Measurements from ENCODE around the gene HNRNPH3.
A peak's percentile ranks its signal among the peaks of the same experiment; 100 is the strongest.

Gene HNRNPH3

DNA sequence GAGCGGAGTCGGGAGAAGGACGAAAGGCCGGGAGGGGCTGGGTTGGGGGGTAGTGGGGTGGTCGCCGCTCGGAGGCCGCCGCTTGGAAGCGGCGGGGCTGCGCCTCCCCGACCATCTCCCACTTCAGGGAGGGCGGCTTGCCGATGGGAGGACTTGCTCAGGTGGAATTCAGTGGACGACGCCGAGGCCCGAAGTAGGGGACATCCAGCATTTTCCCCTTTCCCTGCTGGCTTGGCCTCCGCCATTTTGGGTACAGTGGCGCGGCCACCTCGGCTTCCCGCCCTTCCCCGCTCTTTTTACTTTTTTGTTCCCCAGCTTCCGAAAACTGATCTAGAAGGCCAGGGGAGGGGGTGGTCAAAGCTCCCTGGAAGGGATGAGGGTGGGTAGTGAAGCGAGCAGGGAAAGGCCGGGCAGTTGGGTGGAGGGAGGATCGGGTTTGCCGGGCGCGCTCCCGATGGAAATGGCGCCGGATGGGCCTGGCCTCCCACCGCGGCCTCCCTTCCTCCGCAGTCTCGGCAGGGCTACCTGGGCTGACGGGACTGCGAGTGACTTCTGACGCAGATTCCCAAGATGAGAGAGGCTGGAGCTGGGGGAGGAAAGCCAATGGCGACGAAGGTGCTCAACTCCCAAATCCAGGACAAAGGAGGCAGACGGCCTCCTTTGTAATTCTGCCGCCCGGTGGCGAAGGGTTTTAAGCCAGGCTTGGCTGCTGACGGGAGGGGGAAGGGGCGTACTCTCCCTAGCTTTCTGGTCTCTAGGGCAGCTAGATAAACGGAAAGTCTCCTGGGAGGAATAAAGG lies 594 bp downstream of the HNRNPH3 start, which contains the start of gene PBLD:
TSS of gene PBLD (minus strand) at position 670 of the 799 bp plus-strand sequence. CDS start 26,084 bp downstream, outside the sequence.
- DNase-seq = peak; percentile 26

DNA sequence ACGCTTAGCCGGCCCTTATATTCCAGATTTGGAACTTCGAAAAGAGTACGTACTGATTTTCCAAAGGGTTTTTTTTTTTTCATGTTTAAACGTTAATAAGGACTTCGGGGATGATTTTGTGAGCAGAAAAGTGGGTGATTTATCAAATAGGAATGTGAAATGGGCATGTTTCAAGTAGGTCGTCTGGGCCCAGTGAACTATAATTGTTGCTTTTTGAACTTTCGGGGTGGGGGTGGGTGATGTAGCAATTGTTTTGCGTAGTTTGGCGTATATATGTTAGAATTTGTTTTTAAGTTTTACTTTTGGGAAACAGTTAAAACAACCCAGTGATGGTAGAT lies 1.2 kb downstream of the HNRNPH3 start:
- DNase-seq = no peak

DNA sequence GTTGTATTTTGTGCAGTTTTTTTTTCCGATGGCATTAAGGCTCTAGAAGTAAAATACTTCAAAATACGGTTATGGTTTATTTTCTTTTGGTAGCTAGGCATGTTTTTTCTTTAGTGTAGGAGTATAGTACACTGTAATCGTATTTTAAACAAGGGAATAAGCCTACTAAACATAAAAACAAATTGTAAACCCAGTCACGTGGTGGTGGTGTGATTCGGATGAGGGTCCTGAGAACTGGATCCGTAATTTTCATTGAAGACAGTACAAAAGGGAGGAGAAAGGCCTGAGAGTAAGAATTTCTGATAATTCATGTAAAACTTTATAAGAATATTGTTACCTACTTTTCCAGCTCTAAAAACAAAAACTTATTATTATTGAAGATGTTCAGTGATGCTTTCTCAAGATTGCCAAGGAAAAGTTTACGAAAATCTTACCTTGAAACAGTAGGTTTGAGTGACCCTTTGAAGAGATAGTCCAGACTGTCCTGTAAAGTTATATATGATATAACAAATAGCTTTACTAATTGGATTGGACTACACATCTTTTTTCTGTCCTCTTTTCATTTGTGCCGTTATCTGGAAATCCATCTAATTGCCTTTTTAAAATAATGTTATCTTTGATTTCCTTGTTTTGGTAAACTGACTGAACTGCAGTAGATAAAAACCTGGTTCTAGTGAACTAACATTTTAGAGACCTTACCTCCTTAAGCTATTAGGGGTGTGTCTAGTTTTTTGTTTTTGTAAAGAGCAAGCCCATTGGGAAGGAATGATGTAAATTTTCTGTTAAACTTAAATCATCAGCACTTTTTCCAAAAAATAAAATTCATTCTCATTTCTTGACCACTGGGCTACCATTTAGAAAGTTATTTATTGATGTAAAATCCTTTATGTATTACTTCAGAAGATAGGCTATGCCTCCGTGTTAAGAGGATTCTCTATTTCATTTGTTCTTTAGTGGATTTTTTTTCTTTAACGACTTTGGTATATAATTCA lies 1.9 kb downstream of the HNRNPH3 start:
- DNase-seq = no peak

DNA sequence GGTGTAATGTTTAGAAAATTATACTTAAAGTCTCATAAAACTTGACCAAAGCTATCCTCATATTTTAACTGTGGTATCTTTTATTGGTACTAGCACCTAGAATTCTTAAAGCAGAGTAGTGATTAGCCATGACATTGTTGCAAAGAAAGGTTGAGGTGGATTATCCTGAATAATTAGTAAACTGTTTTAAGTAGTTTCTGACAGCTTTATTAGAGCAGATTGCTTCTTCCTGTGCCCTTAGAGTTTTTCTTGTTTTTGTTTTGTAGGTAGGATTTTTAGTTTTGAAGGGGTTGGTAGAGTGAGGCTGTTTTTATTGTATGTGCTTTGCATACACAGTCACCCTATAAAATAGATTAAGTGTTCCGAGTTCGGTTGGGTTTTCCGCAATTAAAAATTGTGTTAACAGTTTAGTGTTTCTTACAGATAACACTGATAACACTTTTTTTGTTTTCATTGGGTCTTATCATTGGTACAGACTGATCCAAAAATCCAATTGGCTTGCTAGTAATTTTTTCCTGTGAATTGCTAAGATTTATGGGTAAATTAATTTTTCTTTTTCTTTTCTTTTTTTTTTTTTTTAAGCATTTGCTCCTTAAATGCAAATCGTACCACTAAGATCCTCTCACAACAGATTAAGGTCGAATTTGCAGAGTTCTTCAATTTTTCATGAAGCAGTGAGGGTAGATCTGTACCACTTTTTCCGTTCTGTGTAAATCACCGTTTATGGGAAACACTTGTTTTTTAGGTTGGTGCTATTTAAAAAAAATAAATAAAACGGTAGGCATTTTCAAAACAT lies 3.0 kb downstream of the HNRNPH3 start:
- no peak for DNase-seq

DNA sequence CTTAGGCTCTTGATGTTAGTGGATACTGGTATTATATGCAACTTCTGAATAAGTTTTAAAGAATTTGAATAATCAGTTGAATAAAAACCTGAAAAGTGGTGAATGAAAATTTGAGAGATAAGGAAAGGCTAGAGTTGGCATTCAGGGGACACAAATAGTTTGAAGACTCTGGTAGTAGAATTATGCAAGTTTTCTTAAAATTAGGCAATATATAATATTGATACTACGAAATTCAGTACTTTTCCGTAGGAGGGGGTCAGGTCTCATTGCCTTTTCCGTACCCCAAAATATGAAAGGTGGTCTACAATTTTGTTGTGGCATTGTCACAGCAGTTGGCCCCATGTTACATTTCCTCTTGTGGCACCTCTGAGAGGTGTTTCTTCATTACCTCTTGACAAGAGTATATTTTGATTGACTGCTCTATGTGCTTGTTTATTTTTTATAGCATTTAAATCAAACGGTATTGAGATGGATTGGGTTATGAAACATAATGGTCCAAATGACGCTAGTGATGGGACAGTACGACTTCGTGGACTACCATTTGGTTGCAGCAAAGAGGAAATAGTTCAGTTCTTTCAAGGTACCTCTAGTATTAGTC lies 5.0 kb downstream of the HNRNPH3 start:
- DNase-seq = no peak

DNA sequence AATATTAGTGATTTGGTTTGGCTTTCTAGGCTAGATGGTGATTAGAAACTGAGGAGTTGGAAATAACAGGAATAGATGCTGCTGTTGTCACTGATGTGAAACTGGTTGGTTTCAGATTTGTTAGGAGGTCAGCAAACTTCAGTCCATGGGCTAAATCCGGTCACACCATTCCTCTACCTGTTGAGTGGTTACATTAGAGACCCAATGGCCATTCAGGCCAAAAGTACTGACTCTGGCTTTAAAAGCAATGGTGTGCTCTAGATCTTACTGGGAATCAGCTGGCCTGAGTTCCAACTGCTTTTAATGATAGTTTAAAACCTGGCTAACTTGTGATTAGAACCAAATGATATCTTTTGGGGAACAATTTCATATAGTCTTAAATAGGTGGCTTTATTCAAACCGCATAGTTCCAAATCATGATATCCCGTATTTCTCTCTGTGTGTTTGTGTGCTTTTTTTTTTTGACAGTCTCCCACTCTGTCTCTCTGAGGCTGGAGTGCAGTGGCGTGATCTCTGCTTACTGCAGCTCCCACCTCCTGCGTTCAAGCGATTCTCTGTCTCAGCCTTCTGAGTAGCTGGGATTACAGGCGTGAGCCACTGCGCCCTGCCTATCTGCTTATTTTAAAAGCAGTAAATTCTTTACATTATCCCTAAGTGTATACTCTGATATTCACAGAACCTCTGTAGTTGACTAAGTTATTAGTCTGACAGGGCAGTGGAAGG lies 8.7 kb downstream of the HNRNPH3 start:
- no peak for DNase-seq

DNA sequence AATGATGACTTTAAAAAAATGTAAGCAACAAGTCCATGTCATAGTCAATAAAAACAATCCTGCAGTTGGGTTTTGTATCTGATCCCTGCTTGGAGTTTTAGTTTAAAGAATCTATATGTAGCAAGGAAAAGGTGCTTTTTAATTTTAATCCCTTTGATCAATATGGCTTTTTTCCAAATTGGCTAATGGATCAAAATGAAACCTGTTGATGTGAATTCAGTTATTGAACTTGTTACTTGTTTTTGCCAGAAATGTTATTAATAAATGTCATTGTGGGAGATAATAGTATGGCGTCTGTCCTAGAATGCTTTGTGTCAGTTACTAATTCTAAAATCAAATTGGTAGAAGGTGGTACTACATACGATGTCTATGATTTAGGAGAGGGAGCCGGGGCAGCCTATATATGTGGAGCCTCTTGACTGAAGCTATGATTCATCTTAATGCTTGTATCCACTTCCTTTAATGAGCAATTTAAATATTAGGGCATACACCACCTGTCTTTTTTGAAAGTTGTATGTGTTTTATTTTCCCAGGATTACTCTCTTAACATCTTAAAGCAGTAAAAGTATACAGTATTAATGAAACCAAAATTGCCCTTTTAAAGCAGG lies 11.1 kb downstream of the HNRNPH3 start:
- DNase-seq = no peak

DNA sequence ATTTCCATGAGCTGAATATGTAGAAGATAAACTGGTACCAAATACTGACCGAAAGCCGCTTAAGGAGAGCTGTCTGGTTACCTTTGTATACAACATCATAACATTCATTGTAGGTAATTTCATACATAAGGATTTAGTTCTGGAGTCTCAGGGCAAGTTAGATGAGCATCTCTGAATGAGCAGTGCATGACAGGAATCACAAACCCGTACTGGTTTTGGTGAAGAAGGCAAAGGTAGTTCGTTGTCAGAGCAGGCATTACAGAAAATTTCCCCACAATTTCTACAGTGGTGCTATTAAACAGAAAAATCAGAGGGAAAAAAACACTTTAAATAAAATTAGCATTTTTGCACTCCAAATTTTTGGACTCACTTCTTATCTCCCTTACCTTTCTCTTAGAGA lies 13.8 kb downstream of the HNRNPH3 start:
- DNase-seq = no peak

DNA sequence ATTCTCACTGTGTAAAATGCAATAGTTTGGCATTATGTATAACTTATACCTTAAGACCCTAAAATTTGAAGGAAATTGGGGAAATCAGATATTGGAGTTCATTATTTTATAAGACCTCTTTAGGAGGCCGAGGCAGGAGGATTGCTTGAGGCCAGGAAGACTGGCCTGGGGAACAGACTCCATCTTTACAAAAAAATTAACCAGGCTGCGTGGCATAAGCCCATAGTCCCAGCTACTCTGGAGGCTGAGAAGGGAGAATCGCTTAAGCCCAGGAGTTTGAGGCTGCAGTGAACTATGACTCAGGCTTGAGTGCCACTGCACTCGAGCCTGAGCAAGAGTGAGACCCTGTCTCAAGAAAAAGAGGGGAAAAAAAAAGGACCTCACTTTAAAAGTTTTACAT lies 14.9 kb downstream of the HNRNPH3 start:
- DNase-seq = no peak

DNA sequence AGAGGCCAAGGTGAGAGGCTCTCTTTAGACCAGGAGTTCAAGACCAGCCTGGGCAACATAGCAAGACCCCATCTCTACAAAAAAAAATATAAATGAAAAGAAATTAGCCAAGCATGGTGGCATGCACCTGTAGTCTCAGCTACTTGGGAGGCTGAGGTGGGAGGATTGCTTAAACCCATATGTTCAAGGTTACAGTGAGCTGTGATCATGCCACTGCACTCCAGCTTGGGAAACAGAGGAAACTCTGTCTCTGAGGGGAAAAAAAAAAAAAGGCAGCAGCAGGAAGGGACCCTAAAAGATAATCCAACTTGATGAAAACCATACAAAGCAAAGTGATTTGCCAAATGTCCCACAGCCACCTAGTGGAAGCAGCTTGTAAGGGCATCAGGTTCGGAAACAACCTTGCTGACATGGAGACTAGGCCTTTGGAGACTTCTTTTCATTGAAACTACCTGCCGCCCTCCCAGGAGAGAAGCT lies 16.4 kb downstream of the HNRNPH3 start:
- DNase-seq = no peak

DNA sequence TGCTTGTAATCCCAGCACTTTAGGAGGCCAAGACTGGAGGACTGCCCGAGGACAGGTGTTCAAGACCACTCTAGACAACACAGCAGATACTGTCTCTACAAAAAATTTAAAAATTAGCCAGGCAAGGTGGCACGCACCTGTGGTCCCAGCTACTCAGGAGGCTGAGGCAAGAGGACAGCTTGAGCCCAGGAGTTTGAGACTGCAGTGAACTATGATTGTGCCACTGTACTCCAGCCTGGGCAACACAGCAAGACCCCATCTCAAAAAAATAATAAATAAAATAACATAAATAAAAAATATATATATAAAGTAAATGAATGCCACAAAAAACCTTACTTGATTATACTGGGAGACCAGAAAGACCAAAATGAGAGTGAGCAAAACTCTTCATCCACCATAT lies 21.7 kb downstream of the HNRNPH3 start:
- DNase-seq = no peak

DNA sequence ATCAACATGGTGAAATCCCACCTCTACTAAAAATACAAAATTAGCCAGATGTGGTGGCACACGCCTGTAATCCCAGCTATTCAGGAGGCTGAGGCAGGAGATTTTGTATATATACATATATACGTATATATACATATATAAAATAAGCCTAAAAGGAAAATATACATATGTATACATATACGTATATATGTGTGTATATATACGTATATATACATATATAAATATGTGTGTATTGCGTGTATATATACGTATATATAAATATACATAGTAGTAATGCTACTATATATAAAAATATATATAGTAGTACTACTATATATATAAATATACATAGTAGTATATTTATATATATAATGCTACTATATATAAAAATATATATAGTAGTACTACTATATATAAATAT lies 27.3 kb downstream of the HNRNPH3 start:
- no peak for DNase-seq

DNA sequence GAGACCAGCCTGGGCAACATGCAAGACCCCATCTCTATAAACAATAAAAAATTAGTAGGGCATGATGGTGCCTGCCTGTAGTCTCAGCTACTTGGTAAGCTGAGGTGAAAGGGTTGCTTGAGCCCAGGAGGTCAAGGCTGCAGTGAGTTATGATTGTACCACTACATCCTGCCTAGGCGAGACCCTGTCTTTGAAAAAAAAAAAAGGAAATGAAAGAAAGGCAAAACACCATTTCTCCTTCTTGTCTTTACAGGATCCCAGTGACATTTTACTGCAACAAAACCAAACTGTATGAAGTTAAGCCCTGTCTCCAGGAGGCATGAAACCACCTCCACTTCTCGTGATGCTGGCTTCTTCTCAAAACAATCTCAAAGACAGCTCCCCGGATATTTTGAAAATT lies 30.7 kb downstream of the HNRNPH3 start:
- no peak for DNase-seq

DNA sequence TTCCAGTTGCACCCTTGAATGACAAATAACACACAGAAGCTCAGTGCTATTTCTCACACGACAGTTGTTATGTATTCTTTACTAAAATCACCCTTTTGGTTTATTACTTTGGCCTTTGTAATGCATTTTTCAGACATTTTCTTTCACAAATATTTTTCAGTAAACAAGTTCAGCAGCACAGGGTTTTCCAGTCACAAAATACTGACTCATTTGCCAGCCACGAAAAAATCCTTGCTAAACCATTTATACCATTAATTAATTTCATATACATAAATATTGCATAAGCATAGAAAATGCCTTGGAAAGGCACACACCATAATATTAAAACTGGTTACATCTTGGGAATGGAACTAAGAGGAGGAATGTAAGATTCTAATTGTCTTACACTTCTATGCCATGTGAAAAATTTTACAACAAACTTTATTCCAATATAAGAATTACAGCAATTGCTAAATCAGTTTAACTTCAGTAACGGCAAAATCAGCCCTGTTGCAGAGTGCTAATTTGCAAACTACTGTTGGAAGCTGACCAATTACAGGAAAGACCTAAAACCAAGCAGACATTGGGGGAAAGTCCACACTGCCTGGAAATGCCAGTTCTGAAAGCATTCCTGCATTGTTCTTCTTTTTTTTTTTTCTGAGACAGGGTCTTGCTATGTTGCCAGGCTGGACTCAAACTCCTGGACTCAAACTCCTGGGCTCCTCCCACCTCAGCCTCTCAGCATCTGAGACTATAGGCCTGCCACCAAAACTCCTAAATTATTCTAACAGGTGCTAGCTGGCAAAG lies 32.4 kb downstream of the HNRNPH3 start:
- no peak for DNase-seq

DNA sequence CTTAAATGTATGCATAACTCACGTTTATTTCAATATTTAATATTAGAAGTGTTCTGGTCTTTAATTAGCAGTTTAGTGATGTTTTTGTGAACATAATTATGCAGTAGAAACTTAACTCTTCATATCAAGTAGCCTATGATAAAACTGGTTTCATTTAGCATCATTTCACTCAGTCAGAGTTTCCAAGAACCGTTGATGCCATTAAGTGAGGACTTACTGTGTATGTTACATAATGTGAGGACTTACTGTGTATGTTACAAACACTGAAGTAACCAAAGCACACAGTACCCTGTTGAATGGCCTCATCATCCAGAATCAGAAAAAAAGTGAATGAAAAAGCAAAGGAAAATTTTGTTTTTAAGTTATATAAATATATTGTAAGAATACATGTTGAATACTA lies 33.7 kb downstream of the HNRNPH3 start:
- no peak for DNase-seq

DNA sequence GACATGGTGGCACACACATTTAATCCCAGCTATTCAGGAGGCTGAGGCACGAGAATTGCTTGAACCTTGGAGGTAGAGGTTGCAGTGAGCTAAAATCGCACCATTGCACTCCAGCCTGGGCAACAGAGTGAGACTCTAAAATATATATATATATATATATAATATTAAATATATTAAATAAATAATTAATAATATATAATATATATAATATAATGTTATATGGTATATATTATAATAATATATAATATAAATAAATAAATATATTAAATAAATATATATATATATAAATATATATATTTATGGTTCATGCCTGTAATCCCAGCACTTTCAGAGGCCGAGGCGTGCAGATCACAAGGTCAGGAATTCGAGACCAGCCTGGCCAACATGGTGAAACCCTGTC lies 34.7 kb downstream of the HNRNPH3 start:
- DNase-seq = no peak

DNA sequence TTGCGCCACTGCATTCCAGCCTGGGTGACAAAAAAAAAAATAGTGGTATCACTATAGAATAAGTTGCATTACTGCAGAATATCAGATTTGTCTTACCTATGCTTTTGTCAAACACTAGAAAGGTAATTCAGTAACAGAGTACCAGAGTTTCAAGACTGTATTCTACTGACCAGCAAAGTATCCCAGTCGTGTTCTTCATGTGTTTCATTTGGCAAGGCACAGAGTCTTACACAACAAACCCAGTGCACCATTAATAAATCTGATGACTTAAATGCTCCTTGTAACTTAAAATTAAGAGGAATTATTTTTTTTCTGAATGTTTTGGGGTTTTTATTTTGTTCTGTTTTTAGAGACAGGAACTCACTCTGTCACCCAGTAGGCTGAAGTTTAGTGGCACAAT lies 35.3 kb downstream of the HNRNPH3 start:
- DNase-seq = no peak

DNA sequence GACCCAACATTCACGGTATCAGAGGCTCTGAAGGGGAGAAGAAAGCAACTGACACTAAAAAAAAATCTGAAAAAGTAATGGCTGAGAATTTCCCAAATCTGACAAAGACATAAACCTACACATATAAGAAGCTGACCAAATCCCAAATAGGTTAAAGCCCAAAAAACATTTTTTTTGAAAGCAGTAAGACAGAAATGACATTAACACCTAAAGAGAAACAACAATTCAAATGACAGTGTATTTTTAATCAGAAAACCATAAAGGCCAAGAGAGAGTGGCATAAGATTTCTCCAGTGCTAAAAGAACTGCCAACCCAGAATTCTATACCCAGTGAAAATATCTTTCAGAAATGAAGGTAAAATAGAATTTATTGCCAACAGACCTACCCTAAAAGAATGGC lies 39.7 kb downstream of the HNRNPH3 start:
- no peak for DNase-seq

DNA sequence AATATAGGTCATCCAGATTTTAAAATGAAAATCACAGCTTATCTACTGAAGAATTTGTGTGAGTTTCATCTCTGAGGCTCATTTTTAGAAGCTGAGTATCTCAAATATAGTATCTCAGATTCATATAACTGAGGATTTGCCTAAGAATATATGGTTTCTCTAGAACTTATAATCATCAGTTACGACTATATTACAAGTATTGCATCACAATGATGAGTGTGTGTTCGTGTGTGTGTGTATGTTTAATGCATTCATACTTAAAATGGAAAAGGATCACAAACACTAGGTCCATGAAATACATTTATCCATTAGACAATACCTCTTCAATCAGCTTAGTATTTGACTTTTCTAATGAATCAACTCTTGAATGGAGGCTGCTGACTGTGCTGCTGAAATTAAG lies 53.9 kb downstream of the HNRNPH3 start:
- no peak for DNase-seq

All from GOT3 (cell line).